ENCODE data around the gene NSD1.
"Not testable (repeated sequence)": the region's sequence is repeated elsewhere in the genome, so short reads cannot be mapped to it uniquely, and the experiment has no call there.

Gene NSD1

DNA sequence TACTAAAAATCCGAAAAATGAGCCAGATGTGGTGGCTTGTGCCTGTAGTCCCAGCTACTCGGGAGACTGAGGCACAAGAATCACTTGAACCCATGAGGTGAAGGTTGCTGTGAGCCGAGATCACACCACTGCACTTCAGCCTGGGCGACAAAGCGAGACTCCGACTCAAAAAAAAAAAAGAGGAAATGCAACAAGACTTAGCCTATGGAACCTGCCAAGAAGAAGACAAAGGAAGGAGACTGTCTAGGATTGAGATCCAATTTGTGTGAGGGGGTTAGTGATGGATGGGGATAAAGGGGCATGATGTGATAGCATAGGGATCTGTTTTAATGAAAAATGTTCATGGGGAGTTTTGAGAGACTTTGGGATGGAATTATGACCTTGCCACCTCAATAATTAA lies 97.1 kb downstream of the NSD1 start:
- no peak for DNase-seq (ENCODE audit: low read depth in 2 of 2)

DNA sequence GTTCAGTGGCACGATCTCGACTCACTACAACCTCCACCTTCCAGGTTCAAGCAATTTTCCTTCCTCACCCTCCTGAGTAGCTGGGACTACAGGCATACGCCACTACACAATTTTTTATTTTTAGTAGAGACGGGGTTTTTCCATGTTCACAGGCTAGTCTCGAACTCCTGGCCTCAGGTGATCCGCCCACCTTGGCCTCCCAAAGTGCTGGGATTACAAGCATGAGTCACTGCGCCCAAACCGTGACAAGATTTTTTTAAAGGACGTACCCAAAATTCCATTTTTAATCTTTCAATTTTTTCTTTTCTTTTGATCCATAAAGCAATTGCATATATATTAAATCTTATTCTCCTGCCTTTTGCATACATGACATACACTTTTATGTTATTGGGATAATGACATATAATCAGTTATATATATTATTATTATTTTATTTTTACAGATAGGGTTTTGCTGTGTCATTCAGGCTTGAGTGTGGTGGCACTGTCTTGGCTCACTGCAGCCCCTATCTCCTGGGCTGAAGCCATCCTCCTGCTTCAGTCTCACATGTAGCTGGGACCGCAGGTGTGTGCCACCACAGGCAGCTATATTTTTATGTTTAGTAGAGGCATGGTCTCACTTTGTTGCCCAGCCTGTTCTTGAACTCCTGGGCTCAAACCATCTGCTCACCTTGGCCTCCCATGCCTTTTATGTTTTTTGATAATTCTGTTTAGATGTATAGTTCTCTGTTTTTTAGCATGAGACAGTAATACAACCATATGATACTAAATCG lies 98.1 kb downstream of the NSD1 start:
- DNase-seq (ENCODE audit: low read depth in 2 of 2), result no peak

DNA sequence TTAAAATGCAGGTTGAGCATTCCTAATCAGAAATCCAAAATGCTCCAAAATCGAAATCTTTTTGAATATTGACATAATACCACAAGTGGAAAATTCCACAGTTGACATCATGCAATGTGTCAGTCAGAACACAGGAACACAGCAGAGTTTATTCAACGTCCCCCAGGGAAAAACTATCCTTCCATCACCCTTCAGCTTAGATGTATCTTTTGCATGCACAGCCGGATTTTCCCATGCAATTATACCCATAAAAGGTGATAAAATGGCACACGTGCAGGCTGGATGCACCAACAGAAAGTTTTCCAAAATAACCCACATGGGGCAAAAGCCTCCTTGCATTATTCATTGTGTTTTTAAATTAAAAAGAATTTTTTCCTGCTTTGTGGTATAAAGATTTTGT lies 98.8 kb downstream of the NSD1 start:
- DNase-seq (ENCODE audit: low read depth in 2 of 2), result no peak

DNA sequence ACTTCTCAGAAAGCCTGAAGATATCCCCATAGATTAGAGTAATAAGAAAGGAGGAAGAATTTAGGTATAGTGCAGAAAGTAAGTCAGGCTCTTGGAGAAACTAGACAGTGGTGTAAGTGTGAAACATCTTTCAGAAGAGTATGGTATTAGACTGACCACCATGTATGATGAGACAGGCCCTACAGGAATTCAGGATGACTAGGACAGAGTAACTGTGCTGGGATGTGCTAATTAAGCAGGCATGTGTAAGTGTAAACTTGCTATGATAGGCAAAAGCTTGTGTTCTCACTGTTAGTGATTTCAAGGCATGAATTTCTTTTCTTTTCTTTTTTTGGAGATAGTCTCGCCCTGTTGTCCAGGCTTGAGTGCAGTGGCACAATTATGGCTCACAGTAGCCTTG lies 99.2 kb downstream of the NSD1 start:
- DNase-seq (ENCODE audit: low read depth in 2 of 2), result no peak

DNA sequence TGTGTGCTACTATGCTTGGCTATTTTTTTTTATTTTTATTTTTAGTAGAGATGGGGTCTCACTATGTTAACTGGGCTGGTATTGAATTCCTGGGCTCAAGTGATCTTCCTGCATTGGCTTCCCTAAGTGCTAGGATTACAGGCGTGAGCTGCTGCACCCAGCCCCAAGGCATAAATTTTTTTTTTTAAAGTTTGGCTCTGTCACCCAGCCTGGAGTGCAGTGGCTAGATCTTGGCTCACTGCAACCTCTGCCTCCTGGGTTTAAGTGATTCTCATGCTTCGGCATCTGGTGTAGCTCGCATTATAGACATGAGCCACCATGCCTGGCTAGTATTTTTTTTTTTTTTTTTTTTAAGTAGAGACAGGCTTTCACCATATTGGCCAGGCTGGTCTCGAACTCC lies 99.6 kb downstream of the NSD1 start:
- DNase-seq (ENCODE audit: low read depth in 2 of 2), result no peak

DNA sequence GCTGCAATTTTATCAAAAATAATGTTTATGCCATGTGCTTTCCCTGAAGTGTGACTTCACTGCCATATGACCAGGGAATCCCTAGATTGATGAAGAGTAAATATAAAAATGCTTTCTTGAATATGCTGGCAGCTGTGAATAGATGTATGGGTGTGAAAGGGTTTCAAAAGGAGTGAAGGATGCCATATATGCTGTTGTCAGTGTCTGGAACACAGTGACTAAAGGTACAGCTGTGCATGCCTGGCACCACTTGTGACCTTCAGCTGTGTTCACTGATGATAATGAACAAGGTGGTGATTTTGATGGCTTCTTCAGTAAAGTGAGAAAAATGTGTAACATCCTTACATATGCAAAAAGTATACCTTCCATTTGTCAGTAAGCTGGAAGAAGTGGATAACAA lies 100.2 kb downstream of the NSD1 start:
- no peak for DNase-seq (ENCODE audit: low read depth in 2 of 2)

DNA sequence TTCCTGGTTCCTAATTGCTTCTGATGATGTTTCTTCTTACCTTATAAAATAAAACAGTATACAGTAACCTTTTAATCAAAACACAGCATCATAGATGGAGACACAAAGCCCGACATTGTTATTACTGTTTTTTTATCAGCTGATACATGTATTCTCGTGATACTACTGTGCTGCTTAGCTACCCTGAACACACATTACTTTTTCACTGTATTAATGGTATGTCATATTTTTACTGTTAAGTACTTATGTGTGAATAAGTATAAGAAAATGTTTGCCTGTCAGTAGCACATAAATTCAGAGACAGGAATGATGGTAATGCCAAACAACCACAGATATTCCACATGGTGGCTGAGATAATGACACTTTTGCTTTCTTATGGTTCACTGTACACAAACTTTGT lies 101.3 kb downstream of the NSD1 start:
- no peak for DNase-seq (ENCODE audit: low read depth in 2 of 2)

DNA sequence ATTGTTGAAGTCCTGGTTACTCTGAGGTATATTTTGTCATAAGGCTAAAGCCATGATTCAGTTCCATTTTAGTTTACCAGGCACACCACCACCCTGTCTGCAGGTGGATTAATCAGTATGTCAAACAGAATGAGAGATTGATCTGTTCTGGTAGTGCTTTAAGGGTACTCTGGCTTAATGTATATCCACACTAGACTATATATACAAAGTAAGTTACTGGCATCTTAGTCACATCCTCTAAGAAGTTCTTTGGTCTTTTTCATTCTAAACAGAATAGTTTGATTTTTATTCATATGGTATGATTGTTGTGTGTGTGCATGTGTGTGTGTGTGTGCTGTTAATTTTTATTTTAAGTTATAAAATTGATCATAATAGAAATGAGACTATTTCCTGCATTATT lies 108.2 kb downstream of the NSD1 start:
- DNase-seq (ENCODE audit: low read depth in 2 of 2), result no peak

DNA sequence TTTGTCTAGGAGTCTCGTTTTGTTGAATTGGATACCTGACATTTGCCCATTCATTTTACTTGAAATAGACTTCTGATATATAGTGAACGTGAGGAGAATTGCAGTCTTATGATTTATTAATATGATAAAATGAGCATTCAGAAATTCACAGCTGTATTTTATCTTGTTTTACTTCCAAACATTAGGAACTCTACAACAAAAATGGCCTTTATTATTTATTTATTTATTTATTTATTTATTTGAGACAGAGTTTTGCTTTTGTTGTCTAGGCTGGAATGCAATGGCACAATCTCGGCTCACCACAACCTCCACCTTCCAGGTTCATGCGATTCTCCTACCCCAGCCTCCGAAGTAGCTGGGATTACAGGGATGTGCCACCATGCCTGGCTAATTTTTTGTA lies 108.7 kb downstream of the NSD1 start:
- DNase-seq (ENCODE audit: low read depth in 2 of 2), result no peak

DNA sequence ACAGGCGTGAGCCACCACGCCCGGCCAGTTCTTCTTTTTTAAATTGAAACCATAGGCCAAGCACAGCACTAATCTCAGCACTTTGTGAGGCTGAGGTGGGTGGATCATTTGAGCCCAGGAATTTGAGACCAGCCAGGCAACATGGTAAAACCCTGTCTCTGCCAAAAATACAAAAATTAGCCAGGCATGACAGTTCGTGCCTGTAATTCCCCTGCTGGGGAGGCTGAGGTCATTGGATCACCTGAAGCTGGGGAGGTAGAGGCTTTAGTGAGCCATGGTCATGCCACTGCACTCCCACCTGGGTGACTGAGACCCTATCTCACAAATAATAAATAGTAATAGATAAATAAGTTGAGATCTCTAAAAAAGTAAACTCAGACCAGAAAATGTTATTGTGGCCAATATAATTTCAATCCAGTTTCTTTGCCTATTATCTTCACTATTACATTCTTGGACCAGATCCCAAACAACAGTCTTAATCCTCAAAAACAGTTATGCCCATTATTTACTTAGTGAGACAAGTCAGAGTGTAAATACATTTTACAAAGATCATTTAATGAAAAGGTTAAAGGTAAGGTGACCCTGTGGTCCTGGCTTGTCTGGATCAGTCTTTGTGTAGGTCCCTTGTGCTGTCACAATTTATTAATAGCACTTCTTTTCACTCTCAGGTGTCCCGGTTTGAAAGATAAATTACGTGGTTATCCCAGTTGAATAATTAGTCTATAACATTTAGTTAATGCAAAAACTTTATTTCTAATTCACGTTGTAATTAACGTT lies 116.4 kb downstream of the NSD1 start:
- DNase-seq (ENCODE audit: low read depth in 2 of 2), result no peak

DNA sequence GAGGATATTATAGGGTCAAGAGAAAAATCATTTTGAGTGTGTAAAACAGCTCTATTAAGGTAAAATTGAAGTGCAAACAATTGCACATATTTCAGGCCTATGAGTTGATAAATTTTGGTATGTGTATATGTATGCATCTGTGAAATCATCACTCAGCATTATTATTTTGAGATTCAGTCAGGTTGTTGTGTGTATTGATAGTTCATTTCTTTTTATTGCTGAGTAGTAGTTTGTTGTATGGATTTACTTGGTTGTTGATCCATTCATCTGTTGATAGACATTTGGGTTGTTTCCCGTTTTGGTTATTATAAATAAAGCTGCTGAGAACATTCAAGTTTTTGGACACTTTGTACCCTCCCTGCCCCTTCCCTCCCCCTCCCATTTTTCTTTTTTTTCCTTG lies 119.7 kb downstream of the NSD1 start:
- no peak for DNase-seq (ENCODE audit: low read depth in 2 of 2)

DNA sequence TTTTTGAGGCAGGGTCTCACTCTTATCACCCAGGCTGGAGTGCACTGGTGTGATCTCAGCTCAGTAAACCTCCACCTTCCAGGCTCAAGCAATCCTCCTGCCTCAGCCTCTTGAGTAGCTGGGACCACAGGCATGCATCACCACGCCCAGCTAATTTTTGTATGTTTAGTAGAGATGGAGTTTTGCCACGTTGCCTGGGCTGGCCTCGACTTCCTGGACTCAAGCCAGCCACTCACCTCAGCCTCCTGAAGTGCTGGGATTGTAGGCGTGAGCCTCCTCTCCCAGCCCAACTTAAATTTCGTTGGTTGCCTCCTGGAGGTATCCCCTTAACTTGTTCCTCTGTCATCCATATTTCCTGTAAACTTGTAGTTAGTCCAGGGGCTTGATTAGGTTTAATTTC lies 122.7 kb downstream of the NSD1 start:
- no peak for DNase-seq (ENCODE audit: low read depth in 2 of 2)

DNA sequence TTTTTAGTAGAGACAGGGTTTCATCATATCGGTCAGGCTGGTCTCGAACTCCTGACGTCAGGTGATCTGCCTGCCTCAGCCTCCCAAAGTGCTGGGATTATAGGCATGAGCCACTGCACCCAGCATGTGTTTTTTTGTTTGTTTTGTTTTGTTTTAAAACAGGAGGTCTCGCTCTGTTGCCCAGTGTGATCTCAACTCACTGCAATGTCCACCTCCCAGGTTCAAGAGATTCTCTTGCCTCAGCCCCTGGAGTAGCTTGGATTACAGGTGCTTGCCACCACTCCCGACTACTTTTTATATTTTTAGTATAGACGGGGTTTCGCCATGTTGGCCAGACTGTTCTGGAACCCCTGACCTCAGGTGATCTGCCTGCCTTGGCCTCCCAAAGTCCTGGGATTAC lies 125.1 kb downstream of the NSD1 start:
- DNase-seq (ENCODE audit: low read depth in 2 of 2), result not testable (repeated sequence)

DNA sequence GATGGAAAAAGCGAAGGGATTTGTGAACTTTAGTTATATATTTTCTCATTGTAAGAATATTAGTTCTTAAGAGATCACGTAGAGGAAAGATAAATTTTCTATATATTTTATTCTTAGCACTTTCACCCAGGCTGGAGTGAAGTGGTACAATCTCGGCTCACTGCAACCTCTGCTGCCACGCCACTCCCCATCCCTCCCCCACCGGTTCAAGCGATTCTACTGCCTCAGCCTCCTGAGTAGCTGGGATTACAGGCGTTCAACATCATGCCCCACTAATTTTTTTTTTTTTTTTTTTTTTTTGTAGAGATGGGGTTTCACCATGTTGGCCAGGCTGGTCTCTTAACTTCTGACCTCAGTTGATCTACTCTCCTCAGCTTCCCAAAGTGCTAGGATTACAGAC lies 127.4 kb downstream of the NSD1 start:
- DNase-seq (ENCODE audit: low read depth in 2 of 2), result no peak

DNA sequence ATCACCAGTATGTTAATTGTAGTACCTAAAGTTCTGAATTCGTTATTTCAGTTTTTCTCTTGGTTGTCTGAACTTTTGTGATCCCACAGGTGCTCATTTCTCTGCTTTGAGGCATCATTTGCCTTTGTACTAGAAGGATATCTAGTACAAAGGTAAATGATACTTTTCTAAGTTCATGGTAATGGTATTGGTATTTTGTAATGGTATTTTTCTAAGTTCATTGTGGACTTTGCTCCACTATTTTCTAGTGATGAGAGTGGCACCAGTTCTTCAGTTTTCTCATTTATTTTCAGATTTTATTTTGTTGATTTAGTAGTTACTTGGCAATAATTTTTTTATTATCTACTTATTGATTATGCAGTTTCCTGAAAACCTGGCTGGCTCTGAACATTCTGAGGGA lies 127.9 kb downstream of the NSD1 start:
- no peak for DNase-seq (ENCODE audit: low read depth in 2 of 2)

DNA sequence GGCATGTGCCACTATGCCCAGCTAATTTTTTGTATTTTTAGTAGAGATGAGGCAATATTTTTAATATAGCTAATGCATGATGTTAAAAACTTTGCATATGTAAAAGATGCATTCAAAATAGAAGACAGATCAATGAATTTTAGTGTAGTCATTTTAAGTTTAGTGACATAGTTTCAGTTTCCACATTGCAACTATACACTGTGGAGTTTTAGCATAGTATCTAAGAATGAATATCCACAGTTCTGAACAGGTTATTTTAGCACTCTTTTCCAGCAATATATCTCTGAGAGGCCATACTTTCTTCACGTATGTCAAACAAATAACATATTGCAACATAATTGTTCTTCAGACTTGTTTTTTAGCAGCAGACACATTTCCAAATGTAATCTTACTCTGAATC lies 130.6 kb downstream of the NSD1 start:
- no peak for DNase-seq (ENCODE audit: low read depth in 2 of 2)

DNA sequence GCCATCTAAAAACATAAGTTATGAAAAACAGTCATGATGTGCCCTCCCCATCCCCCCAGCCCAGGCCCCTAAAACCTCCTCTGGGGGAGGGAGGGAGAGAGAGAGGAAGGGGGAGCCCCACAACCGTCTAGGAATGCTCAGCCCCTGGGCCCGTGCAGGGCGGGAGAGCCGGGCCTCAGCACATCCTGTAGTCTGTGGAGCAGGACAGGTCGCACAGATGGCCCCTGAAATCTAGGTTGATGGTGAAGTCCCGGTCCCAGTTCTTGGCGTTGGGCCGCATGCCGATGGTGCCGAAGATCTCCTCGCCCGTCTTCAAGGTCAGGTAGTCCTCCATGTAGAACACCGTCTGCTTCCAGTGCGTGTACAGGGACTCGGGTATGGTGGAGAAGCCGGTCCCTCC lies 131.8 kb downstream of the NSD1 start:
- DNase-seq (ENCODE audit: low read depth in 2 of 2), result no peak

DNA sequence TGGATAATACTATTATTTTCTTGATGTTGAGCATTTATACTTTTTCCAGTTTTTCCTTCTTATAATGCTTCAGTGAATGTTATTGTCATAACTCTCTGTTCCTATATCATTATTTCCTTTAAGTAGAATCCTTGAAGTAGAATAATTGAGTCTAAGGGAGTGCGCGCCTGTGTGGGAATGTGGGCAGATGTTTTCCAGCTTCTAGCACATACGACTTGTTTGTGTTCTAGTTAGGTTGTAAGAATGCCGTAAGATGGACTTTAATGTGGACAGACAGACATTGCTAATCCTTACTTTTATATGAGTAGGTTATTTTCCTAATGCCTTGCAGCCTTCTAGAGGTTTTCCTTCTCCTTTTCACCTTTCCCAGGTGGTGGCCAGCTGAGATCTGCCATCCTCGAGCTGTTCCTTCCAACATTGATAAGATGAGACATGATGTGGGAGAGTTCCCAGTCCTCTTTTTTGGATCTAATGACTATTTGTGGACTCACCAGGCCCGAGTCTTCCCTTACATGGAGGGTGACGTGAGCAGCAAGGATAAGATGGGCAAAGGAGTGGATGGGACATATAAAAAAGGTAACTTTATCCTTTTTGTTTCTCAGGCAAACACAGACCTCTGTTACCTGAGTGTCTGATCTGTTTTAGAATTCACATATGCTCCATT lies 135.8 kb downstream of the NSD1 start:
- no peak for DNase-seq (ENCODE audit: low read depth in 2 of 2)

DNA sequence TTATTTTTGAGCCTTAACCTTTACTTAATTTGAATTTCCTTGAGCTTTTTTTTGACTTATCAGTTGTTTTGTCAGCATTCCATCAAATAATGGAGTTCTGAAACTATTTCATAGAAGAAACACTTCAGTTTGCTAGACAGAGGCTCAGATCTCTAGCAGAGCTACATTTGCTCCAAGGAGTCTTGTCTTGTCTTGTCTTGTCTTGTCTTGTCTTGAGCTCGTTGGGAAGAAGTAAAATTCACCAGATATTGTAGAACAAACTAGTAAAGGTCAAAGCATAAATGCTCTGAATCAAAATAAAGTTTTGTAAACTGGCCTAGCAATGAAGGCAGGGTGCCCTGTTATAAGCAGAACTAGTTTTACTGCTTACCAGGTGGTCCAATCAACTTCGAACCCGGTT lies 136.4 kb downstream of the NSD1 start:
- no peak for DNase-seq (ENCODE audit: low read depth in 2 of 2)

DNA sequence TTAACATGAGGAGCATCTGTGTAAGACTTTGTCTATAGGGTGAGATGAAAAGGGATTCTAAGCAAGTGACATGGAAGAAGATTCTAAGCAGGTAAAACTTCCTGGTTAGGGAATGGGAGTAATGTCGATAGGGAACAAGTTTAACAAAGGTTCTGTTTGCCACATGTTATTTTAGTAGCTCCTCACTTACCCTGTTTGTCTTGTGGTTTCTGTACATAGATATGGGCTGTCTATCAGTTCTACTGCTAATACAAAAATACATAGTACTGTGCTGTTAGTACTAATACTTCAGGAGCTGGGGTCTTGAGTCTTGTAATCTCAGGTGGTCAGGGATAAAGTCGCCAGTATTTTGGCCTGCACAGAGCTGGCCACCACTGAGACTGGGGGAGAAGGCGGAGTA lies 137.1 kb downstream of the NSD1 start:
- no peak for DNase-seq (ENCODE audit: low read depth in 2 of 2)

DNA sequence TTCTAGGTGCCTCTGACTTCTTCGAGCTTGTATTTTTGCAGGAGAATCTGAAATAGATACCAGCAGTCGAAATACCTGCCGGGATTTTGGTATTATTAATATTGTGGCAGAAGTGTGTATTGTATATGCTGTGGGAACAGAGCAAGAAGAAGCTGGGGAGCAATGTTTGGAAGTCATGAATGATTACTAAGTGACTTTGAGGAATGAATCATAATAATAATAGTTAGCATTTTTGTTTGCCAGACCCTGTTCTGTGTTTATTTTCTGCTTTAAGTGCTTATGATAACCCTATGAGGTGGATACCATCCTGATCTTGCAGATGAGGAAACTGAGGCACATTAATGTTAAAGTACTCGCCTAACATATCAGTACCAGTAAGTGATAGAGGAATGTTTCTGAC lies 137.5 kb downstream of the NSD1 start:
- no peak for DNase-seq (ENCODE audit: low read depth in 2 of 2)

DNA sequence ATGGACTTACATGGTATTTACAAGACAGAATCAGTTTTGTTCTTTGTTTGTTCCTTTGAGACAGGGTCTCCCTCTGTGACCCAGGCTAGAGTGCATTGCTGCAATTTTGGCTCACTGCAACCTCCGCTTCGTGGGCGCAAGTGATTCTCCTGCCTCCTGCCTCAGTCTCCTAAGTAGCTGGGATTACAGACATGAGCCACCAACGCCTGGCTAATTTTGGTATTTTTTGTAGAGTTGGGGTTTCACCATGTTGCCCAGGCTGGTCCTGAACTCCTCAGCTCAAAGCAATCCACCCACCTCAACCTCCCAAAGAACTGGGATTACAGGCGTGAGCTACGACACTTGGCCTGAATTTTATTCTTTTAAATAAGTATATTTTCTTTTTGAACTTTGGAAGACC lies 142.3 kb downstream of the NSD1 start:
- DNase-seq (ENCODE audit: low read depth in 2 of 2), result no peak

DNA sequence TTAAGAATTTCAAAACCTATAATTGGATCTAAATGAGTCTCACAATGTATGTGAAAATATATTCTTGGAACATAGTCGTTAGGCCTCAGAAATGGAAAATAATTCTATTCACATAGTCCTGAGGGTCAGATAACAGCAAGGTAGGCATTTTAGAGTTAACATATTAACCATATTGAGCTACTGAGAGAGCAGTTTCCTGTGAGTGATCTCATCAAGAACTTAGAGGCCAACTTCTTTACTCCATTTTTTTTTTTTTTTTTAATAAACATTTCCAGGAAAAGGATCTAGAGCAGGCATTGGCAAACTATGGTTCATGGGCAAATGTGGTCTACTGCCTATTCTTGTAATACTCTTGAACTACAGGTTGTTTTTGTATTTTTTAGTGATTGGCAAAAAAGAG lies 143.3 kb downstream of the NSD1 start:
- DNase-seq (ENCODE audit: low read depth in 2 of 2), result no peak

Measured in stimulated activated CD4-positive, alpha-beta T cell treated with anti-CD3 and anti-CD28 coated beads, Interleukin-15, amount 100 ng/mL, for 48 hours (primary cell).